ENCODE data around the gene SUMF2. TPM values are rescaled to one million over a fixed set of nuclear protein-coding genes. Genes with fewer than 3 reads are reported as not detected.
A peak's percentile ranks its signal among the peaks of the same experiment; 100 is the strongest.

SUMF2 gene
- total RNA-seq, 1 donor from 2014 or later = 74.6 TPM

GRCh38 chr7:56115852-56116538 lies 51.9 kb downstream of the SUMF2 start, which contains the start of gene NUPR2:
NUPR2 (minus strand) TSS chr7:56116417; CDS start chr7:56116314, 103 bp downstream.
- TF ChIP-seq CTCF (IDR thresholded peaks at IDR 0.05) = no peak
- H3K4me3 ChIP-seq = peak within 1 kb of the TSS in 1 of 2 donors; percentile 66
- intact Hi-C loops (cut with DNase I) = no loop called here
- no peaks in the 10 kb centered on the region for H3K4me1 ChIP-seq
- H3K27me3 ChIP-seq = no peaks in the 10 kb centered on the region
- DNase-seq (ENCODE audit: low spot score in 2 of 2) = no peak
- peak within 1 kb of the TSS in 1 of 2 donors; percentile 4 for H3K27ac ChIP-seq
- no peaks in the 10 kb centered on the region for H3K36me3 ChIP-seq
- no peaks in the 10 kb centered on the region for H3K9me3 ChIP-seq

- no peak for TF ChIP-seq CTCF (IDR thresholded peaks at IDR 0.05)
- Histone ChIP-seq H3K27ac (no peak overlapping the region), H3K9me3 (no peaks in the 10 kb centered on the region), H3K27me3 (no peaks in the 10 kb centered on the region), H3K4me3 (no peak overlapping the region), H3K4me1 (no peaks in the 10 kb centered on the region), H3K36me3 (no peaks in the 10 kb centered on the region)
- intact Hi-C loops (cut with DNase I) = no loop called here
- peak in 1 of 2 donors; percentile 12 for DNase-seq (ENCODE audit: low spot score in 2 of 2)
These were observed 57.4 kb downstream of the SUMF2 start for GRCh38 chr7:56121440-56121839.

DNA sequence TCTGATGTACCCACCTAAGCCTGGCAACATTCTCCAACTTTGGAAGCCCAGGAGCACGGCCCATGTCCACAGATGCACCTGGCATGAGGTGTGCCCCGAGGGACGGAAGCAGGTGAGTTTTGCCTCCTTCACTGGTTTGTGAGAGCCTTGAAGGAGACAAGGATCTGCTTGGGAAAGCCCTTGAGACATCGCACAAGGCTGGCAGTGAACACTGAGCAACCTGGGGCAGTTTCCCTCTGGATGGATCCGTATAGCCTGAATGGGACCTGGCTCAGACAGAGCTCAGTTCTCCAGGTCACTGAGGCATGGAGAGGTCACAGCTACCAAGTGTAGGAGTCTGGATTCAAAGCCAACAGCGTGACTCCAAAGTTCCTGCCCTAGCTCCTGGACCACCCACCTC lies 60.9 kb downstream of the SUMF2 start:
- H3K4me1 ChIP-seq = no peaks in the 10 kb centered on the region
- no peaks in the 10 kb centered on the region for H3K9me3 ChIP-seq
- no peaks in the 10 kb centered on the region for H3K27me3 ChIP-seq
- H3K27ac ChIP-seq = no peak overlapping the region
- no peak overlapping the region for H3K4me3 ChIP-seq
- intact Hi-C loops (cut with DNase I) = no loop called here
- no peak for DNase-seq (ENCODE audit: low spot score in 2 of 2)
- no peak for TF ChIP-seq CTCF (IDR thresholded peaks at IDR 0.05)
- H3K36me3 ChIP-seq = no peaks in the 10 kb centered on the region

DNA sequence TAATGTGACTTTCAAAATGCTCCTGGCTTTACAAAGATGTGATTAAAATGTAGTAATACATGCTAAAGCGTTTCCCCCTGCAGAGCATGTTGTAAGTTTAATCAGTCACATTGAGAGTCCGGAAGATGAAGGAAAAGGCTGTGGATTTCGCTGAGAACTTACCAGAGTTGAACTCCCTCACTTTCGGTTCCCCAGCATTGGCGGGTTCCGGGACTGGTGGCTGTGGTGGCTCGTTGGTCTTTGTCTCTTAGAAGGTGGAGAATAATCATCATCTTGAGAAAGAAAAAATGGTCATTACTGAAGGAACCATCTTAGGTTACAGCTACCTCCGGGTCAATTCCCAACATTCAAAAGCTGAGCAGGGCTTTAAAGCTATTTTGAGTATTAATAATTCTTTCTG lies 61.7 kb downstream of the SUMF2 start:
- TF ChIP-seq CTCF (IDR thresholded peaks at IDR 0.05) = no peak
- Histone ChIP-seq H3K36me3 (no peaks in the 10 kb centered on the region), H3K27ac (no peak overlapping the region), H3K9me3 (no peaks in the 10 kb centered on the region), H3K27me3 (no peaks in the 10 kb centered on the region), H3K4me3 (no peak overlapping the region), H3K4me1 (no peaks in the 10 kb centered on the region)
- intact Hi-C loops (cut with DNase I) = no loop called here
- no peak for DNase-seq (ENCODE audit: low spot score in 2 of 2)

DNA sequence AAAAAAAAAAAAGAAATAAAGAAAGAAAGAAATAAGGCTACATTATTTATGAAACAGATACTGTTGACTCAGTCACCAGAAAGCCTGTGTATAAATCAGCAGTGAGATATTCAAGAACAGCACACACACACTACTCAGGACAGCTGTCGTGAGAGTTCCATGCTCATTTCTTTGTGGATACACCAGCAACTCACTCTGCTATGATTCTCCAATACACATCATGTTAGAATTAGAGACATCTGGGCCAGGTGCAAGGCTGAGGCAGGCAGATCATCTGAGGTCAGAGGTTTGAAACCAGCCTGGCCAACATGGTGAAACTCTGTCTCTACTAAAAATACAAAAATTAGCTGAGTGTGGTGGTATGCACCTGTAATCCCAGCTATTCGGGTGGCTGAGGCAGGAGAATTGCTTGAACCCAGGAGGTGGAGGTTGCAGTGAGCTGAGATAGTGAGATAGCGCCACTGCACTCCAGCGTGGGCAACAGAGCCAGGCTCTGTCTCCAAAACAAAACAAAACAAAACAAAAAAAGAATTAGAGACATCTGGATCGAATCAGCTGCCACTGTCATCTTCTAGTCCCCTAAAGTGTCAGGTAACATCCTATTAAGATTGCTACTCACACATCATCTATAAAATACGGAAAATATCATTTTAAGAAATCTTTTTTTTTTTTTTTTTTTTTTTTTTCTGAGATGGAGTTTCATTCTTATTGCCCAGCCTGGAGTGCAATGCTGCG lies 63.3 kb downstream of the SUMF2 start:
- no peak for TF ChIP-seq CTCF (IDR thresholded peaks at IDR 0.05)
- H3K4me1 ChIP-seq = no peaks in the 10 kb centered on the region
- H3K4me3 ChIP-seq = no peak overlapping the region
- H3K36me3 ChIP-seq = no peaks in the 10 kb centered on the region
- no peaks in the 10 kb centered on the region for H3K27me3 ChIP-seq
- no peak overlapping the region for H3K27ac ChIP-seq
- intact Hi-C loops (cut with DNase I) = no loop called here
- no peaks in the 10 kb centered on the region for H3K9me3 ChIP-seq
- no peak for DNase-seq (ENCODE audit: low spot score in 2 of 2)

Other genes with a start within 250 kb of the SUMF2 start
- gene SEPTIN14, start 201.5 kb upstream of the SUMF2 start, total RNA-seq = not detected
- 4.5 TPM for gene ZNF713, start 176.8 kb upstream of the SUMF2 start, total RNA-seq
- gene MRPS17, start 112.4 kb upstream of the SUMF2 start, total RNA-seq = 0.43 TPM
- 33.3 TPM for gene NIPSNAP2, start 99.7 kb upstream of the SUMF2 start, total RNA-seq
- not detected for gene PSPH, start 12.8 kb upstream of the SUMF2 start, total RNA-seq
- 86.2 TPM for gene CCT6A, start 12.5 kb upstream of the SUMF2 start, total RNA-seq
- gene PHKG1, start 28.7 kb downstream of the SUMF2 start, total RNA-seq = 1.1 TPM
- gene CHCHD2, start 42.2 kb downstream of the SUMF2 start, total RNA-seq = 323 TPM
- gene NUPR2, start 52.1 kb downstream of the SUMF2 start, total RNA-seq = not detected

All from ascending aorta (tissue), 2 donors.